CD14-positive monocyte (primary cell): Measurements from ENCODE around the gene SLC25A51. TPM values are rescaled to one million over a fixed set of nuclear protein-coding genes. Genes with fewer than 3 reads are reported as not detected.

Experiments used
- DNase-seq, 3 donors: peaks; one replicate each; pipeline ENCODE4 v3.0.0-alpha.2; 2011 to 2022
- H2AFZ ChIP-seq: 2 replicates; pipeline ENCODE4 v1.6.0; 2012; ENCODE audit warnings: mild to moderate bottlenecking, low read depth, low read length, inconsistent platforms; ENCODE audit not compliant: insufficient read depth, poor library complexity, severe bottlenecking
- H3K27ac ChIP-seq, 2 donors: 1 replicate in 1 of 2; 2 replicates in 1 of 2; pipeline ENCODE4 v1.5.1; 2012 to 2013; ENCODE audit warnings: low read length in 2 of 2, control low read depth in 1 of 2, inconsistent platforms in 1 of 2, low read depth in 1 of 2, mild to moderate bottlenecking in 1 of 2
- H3K27me3 ChIP-seq, 2 donors: one replicate each; pipeline versions ENCODE4 v1.6.0 to v1.6.1; 2011 to 2013; ENCODE audit warnings: low read length in 2 of 2; ENCODE audit not compliant: control insufficient read depth in 2 of 2, insufficient read depth in 2 of 2
- H3K36me3 ChIP-seq, 2 donors: replicated peaks in 1 of 2; 1 replicate in 1 of 2; 2 replicates in 1 of 2; pipeline versions ENCODE4 v1.5.1 to v1.6.1; 2012 to 2013; ENCODE audit warnings: low read length in 2 of 2, control low read depth in 1 of 2, inconsistent platforms in 1 of 2, mild to moderate bottlenecking in 1 of 2; ENCODE audit not compliant: insufficient read depth in 2 of 2, control insufficient read depth in 1 of 2
- H3K4me1 ChIP-seq, 2 donors: 1 replicate in 1 of 2; 2 replicates in 1 of 2; pipeline versions ENCODE4 v1.5.1 to v1.6.1; 2012 to 2013; ENCODE audit warnings: low read length in 2 of 2, control low read depth in 1 of 2, inconsistent platforms in 1 of 2, mild to moderate bottlenecking in 1 of 2, moderate library complexity in 1 of 2; ENCODE audit not compliant: insufficient read depth in 2 of 2, control insufficient read depth in 1 of 2
- H3K4me2 ChIP-seq: replicated peaks from 2 replicates; pipeline ENCODE3; 2012; ENCODE audit warnings: low read length, moderate library complexity, mild to moderate bottlenecking; ENCODE audit not compliant: poor library complexity, severe bottlenecking; ENCODE audit errors: extremely low read depth
- H3K4me3 ChIP-seq, 3 experiments: fragments of 200-600 bp in 1 of 3; sonication (generic) in 1 of 3; replicated peaks in 1 of 3; 1 replicate in 2 of 3; 2 replicates in 1 of 3; pipeline ENCODE4 v1.5.1; 2011 to 2013; ENCODE audit warnings: low read length in 3 of 3, mild to moderate bottlenecking in 3 of 3, control low read depth in 2 of 3, low read depth in 2 of 3, inconsistent platforms in 1 of 3, moderate library complexity in 1 of 3
- H3K79me2 ChIP-seq: 2 replicates; pipeline ENCODE4 v1.6.0; 2012; ENCODE audit warnings: mild to moderate bottlenecking, control low read depth, inconsistent platforms, low read length, moderate library complexity; ENCODE audit not compliant: insufficient read depth
- H3K9ac ChIP-seq: 2 replicates; pipeline ENCODE4 v1.6.0; 2017; ENCODE audit warnings: low read length, mild to moderate bottlenecking; ENCODE audit not compliant: insufficient read depth, poor library complexity, severe bottlenecking
- H3K9me3 ChIP-seq, 2 donors: replicated peaks in 1 of 2; 1 replicate in 1 of 2; 2 replicates in 1 of 2; pipeline versions ENCODE4 v1.5.1 to v1.6.1; 2012 to 2013; ENCODE audit warnings: low read length in 2 of 2, control low read depth in 1 of 2; ENCODE audit not compliant: control insufficient read depth in 1 of 2, insufficient read depth in 1 of 2
- H4K20me1 ChIP-seq: 2 replicates; pipeline ENCODE4 v1.6.0; 2012; ENCODE audit warnings: mild to moderate bottlenecking, low read length, control low read depth, moderate library complexity; ENCODE audit not compliant: insufficient read depth
- H3K27ac Mint-ChIP-seq, 7 donors: one replicate each; pipeline ENCODE4 v1.8.0; 2020; ENCODE audit warnings: mild to moderate bottlenecking in 7 of 7, mixed read lengths in 7 of 7, moderate library complexity in 6 of 7, inconsistent platforms in 2 of 7
- H3K27me3 Mint-ChIP-seq, 3 donors: one replicate each; pipeline ENCODE4 v1.8.0; 2021 to 2022; ENCODE audit warnings: low read depth in 3 of 3, mild to moderate bottlenecking in 3 of 3, mixed read lengths in 3 of 3, moderate library complexity in 3 of 3, inconsistent platforms in 1 of 3
- H3K36me3 Mint-ChIP-seq, 2 donors: one replicate each; pipeline ENCODE4 v1.8.0; 2020; ENCODE audit warnings: mixed read lengths in 2 of 2, inconsistent platforms in 1 of 2, mild to moderate bottlenecking in 1 of 2
- H3K4me1 Mint-ChIP-seq: one replicate; pipeline ENCODE4 v1.8.0; 2020; ENCODE audit warnings: mild to moderate bottlenecking, mixed read lengths
- H3K4me3 Mint-ChIP-seq, 2 donors: one replicate each; pipeline ENCODE4 v1.8.0; 2020; ENCODE audit warnings: mild to moderate bottlenecking in 2 of 2, mixed read lengths in 2 of 2, moderate library complexity in 1 of 2
- H3K9me3 Mint-ChIP-seq, 7 donors: one replicate each; pipeline ENCODE4 v1.8.0; 2020 to 2022; ENCODE audit warnings: mixed read lengths in 7 of 7, mild to moderate bottlenecking in 6 of 7, moderate library complexity in 6 of 7, inconsistent platforms in 2 of 7
- WGBS: methylation state at CpG from one replicate; pipeline ENCODE4 v1.1.5; 2013; ENCODE audit warnings: missing lambda C conversion rate; ENCODE audit not compliant: insufficient coverage; 5-methylcytosine and 5-hydroxymethylcytosine counted together
- intact Hi-C, 2 donors: fragments of 100-400 bp; cut with micrococcal nuclease; formaldehyde crosslinking; loops; one replicate each; pipeline versions ENCODE4 v1.15.0 to v1.15.1; 2023
- polyA plus RNA-seq, 3 donors: library from polyadenylated mRNA; depleted of rRNA in 1 of 3; unstranded in 2 of 3; stranded (reverse) in 1 of 3; fragments of 300-500 nt in 2 of 3; fragments of >200 nt in 1 of 3; fragmentation: Illumina TruSeq in 2 of 3; gene quantifications; 1 replicate in 2 of 3; 2 replicates in 1 of 3; pipeline ENCODE4 v1.2.3, GENCODE V29; 2012 to 2021
- TF ChIP-seq, protein P1 (sequence below): fragments of 200-600 bp; IDR thresholded peaks from one replicate; pipeline ENCODE4 v1.8.0; 2022; ENCODE audit warnings: antibody characterized with exemption, mild to moderate bottlenecking

The SLC25A51 gene
- polyA plus RNA-seq, 3 donors, result 5.9 to 12.4 (median 8.9) TPM

DNA sequence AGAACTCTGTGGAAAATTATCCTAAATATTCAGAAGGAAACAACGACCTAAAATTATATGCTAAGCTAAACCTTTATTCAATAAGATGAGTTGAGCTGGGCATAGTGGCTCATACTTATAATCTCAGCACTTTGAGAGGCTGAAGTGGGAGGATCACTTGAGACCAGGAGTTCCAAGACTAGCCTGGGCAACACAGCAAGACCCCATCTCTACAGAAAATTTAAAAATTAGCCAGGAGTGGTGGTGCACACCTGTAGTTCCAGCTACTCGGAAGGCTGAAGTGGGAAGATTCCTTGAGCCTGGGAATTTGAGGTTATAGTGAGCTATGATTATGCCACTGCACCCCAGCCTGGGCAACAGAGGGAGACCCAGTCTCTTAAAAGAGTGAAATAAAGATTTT is 51.7 kb downstream of the SLC25A51 start:
- H3K27me3 Mint-ChIP-seq, result no peaks in the 10 kb centered on the region
- Histone ChIP-seq H3K9me3 (no peaks in the 10 kb centered on the region), H3K27me3 (no peaks in the 10 kb centered on the region), H3K79me2 (no peaks in the 10 kb centered on the region), H4K20me1 (no peaks in the 10 kb centered on the region), H3K4me1 (no peaks in the 10 kb centered on the region), H3K36me3 (peaks cover 21 to 53% of the 10 kb centered on the region in 2 donors), H2AFZ (no peak overlapping the region), H3K4me2 (no peak overlapping the region), H3K4me3 (no peak overlapping the region), H3K27ac (no peak overlapping the region), H3K9ac (no peak overlapping the region)
- H3K9me3 Mint-ChIP-seq, result no peaks in the 10 kb centered on the region
- intact Hi-C loops, result no loop called here
- H3K36me3 Mint-ChIP-seq, result peaks cover 18 to 40% of the 10 kb centered on the region in 2 donors
- H3K27ac Mint-ChIP-seq, result no peak overlapping the region
- 100% methylated on average over 1 of the region's 2 CpGs for WGBS
- no peaks in the 10 kb centered on the region for H3K4me1 Mint-ChIP-seq
- DNase-seq, result no peak
- H3K4me3 Mint-ChIP-seq, result no peak overlapping the region
- TF ChIP-seq, protein P1, sequence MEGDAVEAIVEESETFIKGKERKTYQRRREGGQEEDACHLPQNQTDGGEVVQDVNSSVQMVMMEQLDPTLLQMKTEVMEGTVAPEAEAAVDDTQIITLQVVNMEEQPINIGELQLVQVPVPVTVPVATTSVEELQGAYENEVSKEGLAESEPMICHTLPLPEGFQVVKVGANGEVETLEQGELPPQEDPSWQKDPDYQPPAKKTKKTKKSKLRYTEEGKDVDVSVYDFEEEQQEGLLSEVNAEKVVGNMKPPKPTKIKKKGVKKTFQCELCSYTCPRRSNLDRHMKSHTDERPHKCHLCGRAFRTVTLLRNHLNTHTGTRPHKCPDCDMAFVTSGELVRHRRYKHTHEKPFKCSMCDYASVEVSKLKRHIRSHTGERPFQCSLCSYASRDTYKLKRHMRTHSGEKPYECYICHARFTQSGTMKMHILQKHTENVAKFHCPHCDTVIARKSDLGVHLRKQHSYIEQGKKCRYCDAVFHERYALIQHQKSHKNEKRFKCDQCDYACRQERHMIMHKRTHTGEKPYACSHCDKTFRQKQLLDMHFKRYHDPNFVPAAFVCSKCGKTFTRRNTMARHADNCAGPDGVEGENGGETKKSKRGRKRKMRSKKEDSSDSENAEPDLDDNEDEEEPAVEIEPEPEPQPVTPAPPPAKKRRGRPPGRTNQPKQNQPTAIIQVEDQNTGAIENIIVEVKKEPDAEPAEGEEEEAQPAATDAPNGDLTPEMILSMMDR, result no peak

DNA sequence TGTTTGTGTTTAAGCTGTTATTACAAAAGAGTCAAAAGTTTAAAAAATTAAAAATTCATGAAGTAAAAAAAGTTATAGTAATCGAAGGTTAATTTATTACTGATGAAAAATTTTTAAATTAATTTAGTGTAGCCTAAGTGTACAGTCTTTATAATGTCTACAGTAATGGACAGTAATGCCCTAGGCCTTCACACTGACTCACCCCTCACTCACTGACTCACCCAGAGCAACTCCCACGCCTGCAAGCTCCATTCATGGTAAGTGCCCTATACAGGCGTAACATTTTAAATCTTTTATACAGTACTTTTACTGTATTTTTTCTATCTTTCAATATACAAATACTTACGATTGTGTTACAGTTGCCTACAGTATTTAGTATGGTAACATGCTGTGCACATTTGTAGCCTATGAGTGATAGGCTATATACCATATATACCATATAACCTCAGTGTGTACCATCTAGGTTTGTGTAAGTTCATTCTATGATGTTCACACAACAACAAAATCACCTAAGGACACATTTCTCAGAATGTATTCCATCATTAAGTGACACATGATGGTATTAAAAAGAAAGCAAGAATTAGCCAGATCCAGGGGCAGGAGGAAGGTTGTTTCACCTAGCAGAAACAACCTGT is 63.2 kb downstream of the SLC25A51 start:
- no peak overlapping the region for H3K9ac ChIP-seq
- H3K36me3 Mint-ChIP-seq, result peaks cover 40 to 50% of the 10 kb centered on the region in 2 donors
- H3K27me3 ChIP-seq, result no peaks in the 10 kb centered on the region
- H3K27ac Mint-ChIP-seq, result no peak overlapping the region
- no peak overlapping the region for H3K27ac ChIP-seq
- peaks cover 13 to 64% of the 10 kb centered on the region in 2 donors for H3K36me3 ChIP-seq
- no peaks in the 10 kb centered on the region for H3K9me3 Mint-ChIP-seq
- TF ChIP-seq, protein P1, result no peak
- no peak overlapping the region for H3K4me3 ChIP-seq
- H3K27me3 Mint-ChIP-seq, result peaks cover 0 to 1% (median 0%) of the 10 kb centered on the region in 3 donors
- intact Hi-C loops, result no loop called here
- no peaks in the 10 kb centered on the region for H4K20me1 ChIP-seq
- no peaks in the 10 kb centered on the region for H3K79me2 ChIP-seq
- no peak overlapping the region for H2AFZ ChIP-seq
- H3K9me3 ChIP-seq, result no peaks in the 10 kb centered on the region
- WGBS, result no CpG with 5 or more reads among the region's 4 CpGs
- no peaks in the 10 kb centered on the region for H3K4me1 ChIP-seq
- H3K4me2 ChIP-seq, result no peak overlapping the region
- no peak overlapping the region for H3K4me3 Mint-ChIP-seq
- no peak for DNase-seq
- H3K4me1 Mint-ChIP-seq, result no peaks in the 10 kb centered on the region
